HT-29 (cell line): ENCODE measurements around the gene PSMB7. TPM values are rescaled to one million over a fixed set of nuclear protein-coding genes. Genes with fewer than 3 reads are reported as not detected.
"Not testable (repeated sequence)": the region's sequence is repeated elsewhere in the genome, so short reads cannot be mapped to it uniquely, and the experiment has no call there.

Experiments
- DNase-seq: peaks from one replicate; pipeline ENCODE4 v3.0.0-alpha.2; 2015; ENCODE audit warnings: low spot score
- total RNA-seq: library from RNA; depleted of rRNA; stranded (reverse); fragments of >200 nt; shearing (Covaris generic); gene quantifications from 2 replicates; pipeline ENCODE4 v1.2.3, GENCODE V29; 2014

Gene PSMB7
- total RNA-seq, 1 experiment from 2014 or later = 197 TPM

DNA sequence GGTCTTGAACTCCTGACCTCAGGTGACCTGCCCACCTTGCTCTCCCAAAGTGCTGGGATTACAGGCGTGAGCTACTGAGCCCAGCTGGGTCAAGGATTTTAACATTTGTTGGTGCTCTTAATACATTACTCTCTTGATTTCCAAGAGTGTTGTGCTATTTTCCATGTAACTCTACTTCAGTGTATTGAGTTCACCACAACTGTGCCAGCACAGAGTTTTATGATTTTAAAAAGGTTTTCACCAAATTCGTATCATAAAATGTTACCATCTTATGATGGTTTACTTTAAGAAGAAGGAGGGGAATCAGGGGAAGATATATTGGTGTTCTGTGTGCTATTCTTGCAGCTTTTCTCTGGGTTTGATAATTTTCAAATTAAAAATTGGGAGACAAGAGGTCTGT lies 28.4 kb upstream of the PSMB7 start:
- DNase-seq = no peak

DNA sequence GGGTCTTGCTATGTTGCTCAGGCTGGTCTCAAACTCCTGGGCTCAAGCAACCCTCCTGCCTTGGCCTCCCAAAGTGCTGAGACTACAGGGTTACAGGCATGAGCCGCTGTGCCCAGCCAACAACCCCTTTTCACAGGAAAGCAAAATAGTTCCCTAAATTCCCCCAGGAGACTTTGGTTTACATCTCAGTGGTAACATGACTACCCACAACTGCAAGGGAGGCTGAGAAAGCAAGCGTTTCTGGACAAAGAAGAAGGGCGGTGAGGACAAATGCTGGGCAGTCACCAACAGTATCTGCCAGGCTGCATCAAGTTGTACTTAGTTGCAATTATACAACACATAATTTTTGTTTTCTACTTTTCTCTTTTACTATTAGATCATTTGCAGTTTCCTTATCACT lies 27.6 kb upstream of the PSMB7 start:
- no peak for DNase-seq

DNA sequence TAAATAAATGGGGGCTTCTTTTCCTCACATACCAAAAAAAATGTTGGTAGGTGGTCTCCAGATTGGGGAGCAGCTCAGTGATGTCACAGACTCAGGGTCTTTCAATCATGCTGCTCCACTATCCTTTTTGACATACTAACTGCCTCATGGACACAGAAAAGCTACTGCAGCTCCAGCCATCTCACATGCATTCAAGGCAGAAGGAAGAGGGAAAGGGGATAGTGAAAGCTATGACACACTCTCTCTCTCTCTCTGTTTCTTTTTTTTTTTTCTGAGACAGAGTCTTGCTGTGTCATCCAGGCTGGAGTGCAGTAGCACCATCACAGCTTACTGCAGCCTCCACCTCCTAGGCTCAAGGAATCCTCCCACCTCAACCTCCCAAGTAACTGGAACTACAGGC lies 27.1 kb upstream of the PSMB7 start:
- no peak for DNase-seq

DNA sequence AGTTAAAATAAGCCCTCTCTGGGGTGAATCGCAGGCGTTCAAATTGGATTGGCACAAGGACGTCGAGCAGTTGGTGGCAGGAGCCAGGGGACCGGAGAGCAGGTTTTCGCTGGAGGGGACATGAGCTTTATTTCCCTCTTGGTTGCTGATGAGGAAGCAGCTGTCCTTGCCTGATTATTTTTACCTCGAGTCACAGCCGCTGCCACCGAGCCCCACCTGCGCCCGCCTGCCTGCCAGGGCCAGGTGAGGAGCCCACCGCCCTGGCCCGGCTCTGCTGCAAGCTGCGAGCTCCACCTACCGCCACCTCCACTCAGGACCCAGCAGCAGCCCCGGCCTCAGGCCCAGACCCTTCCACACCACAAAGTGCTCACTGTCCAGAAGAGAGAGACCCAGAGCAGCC lies 26.0 kb upstream of the PSMB7 start:
- no peak for DNase-seq

DNA sequence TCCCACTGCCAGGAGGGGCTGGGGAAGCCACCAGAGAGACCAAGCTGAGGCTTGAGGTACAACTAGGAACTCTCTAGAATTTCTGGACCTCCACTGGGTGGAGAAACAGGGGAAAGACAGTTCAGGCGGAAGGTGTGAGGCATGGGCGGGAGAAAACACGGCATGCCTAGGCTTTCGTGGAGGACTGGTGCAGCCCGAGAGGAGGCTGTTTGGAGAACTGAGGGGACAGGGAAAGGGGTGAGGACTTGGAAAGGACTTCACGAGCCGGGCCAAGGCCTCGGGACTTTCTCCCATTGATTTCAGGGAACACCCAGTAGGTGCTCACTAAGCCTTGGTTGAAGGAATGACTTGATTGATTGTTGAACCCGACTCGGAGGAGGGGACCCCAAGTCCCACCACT lies 25.5 kb upstream of the PSMB7 start:
- DNase-seq = no peak

DNA sequence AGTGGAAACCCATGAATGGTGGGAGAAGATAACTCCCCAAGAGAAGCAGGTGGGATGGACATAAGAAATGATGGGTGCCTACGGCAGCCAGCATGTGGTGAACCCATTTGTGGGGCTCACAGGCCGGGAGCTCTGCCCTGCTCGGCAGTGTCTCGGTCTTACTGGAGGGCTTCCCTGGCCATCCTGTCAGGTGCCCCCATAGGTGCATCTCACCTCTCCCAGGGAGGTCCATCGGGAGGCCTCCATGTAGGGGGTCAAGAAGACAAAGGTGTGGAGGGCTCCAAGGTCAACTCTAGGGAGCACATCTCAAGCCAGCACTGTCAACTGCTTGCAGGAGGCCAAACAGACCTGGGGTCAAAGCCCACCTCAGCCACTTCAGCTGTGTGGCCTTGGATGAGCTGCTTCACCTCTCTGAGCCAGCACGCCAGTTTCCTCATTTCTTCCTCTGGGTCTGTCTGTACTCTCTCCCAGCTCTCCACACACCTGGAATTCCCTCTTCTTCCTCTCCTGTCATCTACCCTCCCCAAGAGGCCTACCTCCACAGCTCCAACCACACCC lies 24.5 kb upstream of the PSMB7 start:
- DNase-seq = no peak

DNA sequence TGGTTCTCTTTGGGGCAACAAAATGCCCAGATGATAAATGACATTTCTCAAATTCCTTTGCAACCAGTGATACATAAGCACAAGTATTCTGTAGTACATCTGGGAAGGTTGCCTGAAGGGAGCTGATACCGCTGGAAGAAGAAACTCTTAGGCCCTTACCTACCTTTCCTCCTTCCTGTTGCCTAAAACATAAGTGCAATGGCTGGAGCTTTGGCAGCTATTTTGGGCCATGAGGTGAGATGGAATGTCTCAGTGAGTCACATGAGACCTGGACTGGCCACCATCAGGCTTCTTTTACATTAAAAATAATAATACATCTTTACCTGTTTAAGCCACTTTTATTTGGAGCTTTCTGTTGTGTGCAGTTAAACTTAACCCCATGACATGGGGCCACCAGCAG lies 23.8 kb upstream of the PSMB7 start:
- DNase-seq = no peak

DNA sequence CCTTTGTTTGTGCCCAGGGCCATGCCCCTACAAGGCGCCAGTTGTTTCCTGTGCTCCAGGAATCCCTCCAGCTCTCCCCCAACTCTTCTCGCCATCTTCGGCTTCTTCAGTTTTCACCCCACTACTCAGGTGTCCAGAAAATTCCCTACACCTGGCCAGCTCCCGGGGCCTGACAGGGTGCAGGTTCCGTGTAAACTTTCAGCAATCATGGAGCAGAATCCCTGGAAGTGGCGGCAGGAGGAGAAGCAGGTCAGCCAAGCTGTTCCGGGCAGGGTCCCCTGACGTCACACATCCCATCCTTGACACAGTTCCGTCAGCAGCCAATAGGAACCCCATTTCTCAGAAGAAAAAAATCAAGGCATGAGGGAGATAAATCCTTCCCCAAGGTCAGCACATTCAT lies 22.8 kb upstream of the PSMB7 start:
- no peak for DNase-seq

DNA sequence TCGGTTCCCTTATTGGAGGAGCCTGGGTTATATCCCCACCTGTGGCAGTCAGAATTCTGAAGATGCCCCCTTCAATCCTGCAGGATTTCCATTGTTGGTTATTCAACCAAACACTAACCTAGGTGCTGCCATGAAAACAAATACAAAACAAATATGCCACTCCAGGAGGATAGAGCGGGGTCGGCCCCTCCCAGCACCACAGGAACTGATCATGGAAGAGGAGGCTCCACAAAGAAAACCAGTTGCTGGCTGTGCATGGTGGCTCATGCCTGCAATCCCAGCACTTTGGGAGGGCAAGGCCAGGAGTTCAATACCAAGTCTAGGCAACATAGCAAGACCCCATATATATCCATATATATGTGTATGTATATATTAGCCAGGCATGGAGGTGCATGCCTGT lies 21.8 kb upstream of the PSMB7 start:
- DNase-seq = no peak

DNA sequence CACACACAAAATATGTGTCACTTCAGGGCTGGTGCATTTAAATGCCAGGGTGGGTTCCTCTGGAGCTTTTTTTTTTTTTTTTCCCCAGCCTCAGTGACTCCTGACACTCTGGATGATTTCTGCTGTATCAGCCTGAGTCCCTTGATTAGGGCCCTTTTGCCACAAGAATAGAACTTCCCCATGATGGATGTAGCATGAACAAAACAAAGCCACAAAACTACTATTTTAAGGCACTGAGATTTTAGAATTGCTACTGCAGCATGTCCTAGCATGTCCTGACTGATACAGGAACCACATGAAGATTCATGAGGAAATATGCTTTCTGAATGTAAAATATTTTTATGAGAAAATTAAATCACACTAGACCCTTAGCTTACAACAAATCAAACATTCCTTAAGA lies 21.1 kb upstream of the PSMB7 start:
- no peak for DNase-seq

DNA sequence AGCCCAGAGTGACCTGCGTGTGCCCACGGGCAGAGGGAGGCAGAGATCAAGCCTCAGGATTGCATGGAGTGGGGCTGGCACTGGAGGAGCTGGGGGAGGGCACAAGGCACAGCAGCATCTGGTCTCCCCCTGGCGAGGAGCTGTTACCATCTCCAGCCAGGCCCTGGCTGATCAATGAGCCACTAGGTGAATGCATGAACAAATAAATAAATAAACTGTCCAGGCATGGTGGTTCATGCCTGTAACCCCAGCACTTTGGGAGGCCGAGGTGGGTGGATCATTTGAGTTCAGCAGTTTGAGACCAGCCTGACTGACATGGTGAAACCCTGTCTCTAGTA lies 14.3 kb upstream of the PSMB7 start:
- no peak for DNase-seq

DNA sequence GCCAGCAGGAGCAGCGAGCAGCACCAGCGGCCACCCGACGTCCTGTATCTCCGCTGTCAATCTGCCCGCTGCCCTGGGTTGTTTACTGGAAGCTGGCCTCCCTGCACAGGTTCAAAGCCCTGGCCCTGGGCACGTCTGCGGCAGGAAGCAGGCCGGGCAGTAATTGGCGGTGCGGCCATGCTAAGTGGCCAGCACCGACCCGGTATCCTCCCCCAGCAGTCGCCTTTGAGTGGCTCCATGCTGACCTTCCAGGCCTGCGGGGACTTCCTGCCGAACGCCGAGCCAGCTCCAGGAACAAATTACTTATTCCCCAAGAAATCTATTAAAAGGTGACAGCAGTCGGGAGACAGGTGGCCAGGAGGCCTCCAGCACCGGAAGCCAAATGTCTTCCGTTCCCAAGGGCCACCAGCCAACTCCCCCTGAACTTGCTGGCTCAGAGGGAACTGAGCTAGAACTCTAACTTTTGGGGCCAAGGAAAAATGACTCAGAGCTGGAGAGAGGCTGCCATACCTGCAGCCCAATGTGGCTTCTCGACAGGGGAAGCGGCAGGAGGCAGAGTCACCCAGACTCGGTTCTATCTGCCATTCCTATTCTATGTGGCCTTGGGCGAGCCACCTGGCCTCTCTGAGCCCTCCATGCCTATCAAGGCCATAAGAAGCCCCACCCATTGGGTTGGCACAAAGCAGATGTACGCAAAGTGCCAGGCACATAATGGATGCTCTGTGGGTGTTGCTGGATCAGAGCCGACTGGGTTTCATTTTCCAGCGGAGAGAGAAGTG lies 13.7 kb upstream of the PSMB7 start:
- DNase-seq = no peak

DNA sequence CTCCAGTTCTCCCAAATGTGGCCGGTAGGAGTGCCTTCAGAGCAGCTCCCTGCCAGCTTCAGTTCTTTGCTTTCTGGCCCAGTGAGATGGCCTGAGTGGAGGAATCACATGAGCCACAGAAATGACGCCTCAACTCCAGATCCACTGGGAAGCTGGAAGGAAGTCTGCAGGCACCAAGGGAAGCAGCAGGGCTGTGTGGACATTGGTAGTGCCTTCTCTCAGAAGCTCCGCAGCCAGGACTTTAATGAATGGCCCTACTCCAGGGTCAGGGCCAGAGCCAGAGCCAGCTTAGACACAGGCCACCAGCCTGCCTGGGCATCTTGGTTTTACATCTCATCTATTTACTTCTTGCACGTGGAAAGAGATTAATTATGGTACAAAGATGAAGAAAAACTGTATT lies 12.0 kb upstream of the PSMB7 start:
- DNase-seq = no peak

DNA sequence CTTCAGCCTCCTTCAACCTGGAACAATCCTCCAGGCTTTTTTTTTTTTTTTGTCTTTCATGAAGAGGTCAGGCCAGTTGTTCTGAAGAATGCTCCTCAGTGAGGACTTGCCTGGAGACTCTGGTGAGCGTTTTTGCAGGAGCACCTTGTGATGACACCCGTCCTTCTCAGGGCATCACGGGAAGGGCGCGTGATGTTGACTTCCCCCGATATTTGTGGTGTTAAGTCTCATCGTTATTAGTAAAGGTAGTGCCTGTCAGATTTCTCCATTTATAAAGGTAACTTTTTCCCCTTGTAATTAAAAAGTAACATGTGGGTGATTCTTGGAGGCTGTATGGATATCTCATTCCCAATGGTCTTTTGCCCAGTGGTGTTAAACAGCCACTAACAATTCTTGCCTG lies 11.1 kb upstream of the PSMB7 start:
- no peak for DNase-seq

DNA sequence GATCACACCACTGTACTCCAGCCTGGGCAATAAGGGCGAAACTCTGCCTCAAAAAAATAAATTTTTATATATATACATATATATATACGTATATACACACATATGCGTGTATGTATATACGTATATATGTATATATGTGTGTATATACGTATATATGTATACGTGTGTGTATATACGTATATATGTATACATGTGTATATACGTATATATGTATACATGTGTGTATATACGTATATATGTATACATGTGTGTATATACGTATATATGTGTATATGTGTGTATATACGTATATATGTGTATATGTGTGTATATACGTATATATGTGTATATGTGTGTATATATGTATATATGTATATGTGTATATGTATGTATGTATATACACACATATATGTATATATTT lies 10.5 kb upstream of the PSMB7 start:
- DNase-seq = not testable (repeated sequence)

DNA sequence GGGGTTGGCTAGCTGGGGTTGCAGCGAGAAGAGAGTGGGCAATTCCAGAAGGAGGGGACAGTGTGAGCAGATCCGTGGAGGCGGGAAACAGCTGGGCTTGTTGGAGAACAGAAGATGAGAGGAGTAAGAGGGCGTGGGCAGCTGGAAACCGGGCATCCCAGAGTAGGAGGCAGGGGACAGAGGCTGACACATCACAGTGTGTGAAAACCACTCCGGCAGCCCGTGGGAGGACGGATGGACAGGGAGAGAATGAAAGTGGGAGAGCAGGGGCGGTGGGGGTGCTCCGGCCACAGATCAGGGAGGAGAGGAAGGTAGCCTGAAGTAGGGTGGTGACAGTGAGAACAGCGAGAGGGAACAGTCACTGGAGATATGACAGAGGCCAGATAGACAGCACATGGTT lies 8.3 kb upstream of the PSMB7 start:
- no peak for DNase-seq

DNA sequence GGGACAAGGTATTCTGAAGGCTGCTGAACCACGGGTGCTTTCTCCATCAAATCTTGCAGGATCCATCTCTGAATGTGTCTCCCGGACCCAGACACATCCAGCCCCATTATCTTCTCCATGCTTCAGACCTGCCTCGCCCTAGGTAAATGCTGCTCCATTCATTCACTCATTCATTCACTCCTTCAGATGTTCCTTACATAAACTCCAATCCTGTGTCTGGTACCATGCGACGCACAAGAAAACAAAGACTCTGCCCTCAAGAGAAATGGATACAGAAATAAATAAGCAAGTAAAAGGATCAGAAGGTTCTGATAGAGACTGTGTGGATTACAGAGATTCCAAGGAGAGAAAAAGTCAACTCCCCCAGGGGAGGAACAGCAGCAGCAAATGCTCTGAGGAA lies 7.9 kb upstream of the PSMB7 start:
- DNase-seq = no peak

DNA sequence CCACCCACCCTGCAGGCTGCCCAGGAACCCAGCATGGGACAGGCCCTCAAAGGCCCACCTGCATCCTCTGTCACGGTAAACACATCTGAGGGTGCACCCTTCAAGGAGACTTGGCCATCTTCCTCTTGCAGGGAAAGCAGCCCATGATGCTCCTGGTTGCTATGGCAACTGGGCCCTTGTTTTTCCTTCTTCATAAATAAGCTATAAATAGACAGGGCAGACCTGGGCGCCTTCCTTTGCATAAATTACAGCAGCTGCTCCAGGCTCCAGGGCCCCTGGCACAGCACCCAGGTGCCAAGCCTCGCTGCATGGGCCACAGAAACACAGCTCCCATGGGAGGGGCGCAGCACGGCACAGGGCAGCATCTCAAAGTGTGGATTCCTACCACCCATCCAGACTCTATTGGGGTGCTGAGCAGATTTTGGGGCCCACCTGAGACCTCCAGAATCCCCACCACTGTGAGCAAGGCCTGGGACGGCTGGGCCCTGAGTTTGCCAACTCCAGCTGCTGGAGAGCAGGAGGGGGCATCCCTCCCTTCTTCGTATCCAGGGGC lies 5.8 kb upstream of the PSMB7 start:
- DNase-seq = no peak

DNA sequence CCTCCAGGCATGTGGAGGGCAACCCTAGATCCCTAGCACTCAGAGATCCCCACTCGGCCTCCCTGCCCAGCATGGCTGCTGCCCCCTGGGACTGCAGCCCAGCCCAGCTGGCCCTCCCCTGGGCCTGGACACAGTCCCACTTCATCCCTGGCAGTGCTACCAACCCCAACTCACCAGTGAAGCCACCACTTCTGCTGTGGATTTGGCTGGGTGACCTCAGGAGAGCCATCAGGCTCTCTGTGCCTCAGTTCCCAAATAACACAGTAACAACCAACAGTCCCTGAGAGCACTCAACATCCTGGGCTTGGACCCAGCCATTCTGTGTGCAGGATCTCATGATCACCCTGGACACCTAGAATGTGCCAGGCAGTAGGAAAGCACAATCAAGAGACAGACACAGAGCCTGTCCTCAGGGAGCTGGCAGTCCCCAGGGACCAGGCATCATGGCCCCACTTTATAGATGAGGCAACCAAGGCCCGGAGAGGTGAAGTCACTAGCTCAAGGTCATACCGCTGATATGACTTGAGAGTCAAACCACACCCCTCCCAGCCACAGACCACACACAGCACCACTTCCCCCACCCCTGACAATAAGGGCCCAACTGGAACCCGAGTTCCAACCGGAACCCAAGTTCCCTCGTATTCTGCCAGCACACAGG lies 4.7 kb upstream of the PSMB7 start:
- DNase-seq = no peak

DNA sequence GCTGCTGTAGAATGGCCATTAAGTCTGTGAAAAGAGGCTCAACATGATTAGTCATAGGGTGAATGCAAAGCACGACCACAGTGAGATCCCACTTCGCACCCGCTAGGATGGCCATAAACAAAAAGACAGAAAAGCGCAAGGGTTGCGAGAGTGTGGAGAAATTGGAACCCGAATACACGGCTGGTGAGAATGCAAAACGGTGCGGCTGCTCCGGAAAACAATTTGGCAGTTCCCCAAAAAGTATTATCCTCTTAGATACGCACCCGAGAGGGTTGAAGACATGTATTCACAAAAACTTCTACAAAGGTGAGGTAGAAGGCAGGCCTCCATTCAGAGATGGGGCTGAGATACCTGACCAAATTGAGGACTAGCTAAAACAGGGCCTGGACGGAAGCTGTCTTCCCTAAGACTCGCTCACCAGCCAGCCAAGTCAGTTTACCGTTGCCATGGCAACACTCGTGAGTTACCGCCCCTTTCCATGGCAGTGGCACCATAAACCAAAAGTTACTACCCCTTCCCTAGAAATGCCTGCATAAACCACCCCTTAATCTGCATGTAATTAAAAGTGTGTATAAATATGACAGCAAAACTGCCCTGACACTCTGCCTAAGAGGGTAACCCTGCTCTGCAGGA lies 726 bp upstream of the PSMB7 start:
- no peak for DNase-seq

DNA sequence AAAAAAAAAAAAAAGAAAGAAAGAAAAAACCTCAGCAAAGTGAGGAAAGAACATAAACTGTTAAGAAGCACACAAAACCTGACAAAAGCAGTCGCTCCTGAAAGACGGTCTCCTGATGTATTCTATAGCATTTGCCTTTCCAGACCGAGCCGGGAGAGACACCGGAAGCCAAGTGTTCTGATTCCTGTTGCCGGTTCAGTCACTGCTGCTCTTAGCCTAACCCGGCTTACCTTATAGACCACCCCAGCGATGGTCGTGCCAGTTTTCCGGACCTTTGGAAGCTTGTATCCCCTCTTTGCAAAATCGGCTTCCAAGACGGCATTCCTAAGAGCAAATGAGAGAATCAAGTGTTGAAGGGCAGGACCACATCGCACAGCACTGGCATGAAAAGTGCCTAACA lies 630 bp downstream of the PSMB7 start:
- no peak for DNase-seq

DNA sequence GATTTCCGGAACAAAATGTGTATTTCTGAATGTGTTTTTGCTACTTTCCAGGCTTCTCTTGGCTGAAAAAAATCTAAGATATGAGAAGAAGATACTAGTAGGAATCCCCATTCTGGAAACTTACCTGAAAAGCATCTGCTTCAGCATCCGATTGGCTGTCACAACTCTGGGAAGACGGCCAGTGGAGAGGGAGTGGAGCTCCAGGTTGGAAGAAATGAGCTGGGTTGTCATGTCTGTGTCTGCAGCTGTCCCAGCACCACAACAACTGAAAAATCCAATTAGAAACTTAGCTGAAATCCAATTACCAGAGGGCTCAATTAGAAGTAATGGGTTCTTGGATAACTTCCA lies 3.0 kb downstream of the PSMB7 start:
- no peak for DNase-seq
